CD14-positive monocyte (primary cell): ENCODE results near the gene MACROD2. TPM values are rescaled to one million over a fixed set of nuclear protein-coding genes. Genes with fewer than 3 reads are reported as not detected.

Experiments
- DNase-seq, 3 donors: peaks; one replicate each; pipeline ENCODE4 v3.0.0-alpha.2; 2011 to 2022
- H2AFZ ChIP-seq: 2 replicates; pipeline ENCODE4 v1.6.0; 2012; ENCODE audit warnings: mild to moderate bottlenecking, low read depth, low read length, inconsistent platforms; ENCODE audit not compliant: insufficient read depth, poor library complexity, severe bottlenecking
- H3K27ac ChIP-seq, 2 donors: 1 replicate in 1 of 2; 2 replicates in 1 of 2; pipeline ENCODE4 v1.5.1; 2012 to 2013; ENCODE audit warnings: low read length in 2 of 2, control low read depth in 1 of 2, inconsistent platforms in 1 of 2, low read depth in 1 of 2, mild to moderate bottlenecking in 1 of 2
- H3K27me3 ChIP-seq, 2 donors: one replicate each; pipeline versions ENCODE4 v1.6.0 to v1.6.1; 2011 to 2013; ENCODE audit warnings: low read length in 2 of 2; ENCODE audit not compliant: control insufficient read depth in 2 of 2, insufficient read depth in 2 of 2
- H3K36me3 ChIP-seq, 2 donors: replicated peaks in 1 of 2; 1 replicate in 1 of 2; 2 replicates in 1 of 2; pipeline versions ENCODE4 v1.5.1 to v1.6.1; 2012 to 2013; ENCODE audit warnings: low read length in 2 of 2, control low read depth in 1 of 2, inconsistent platforms in 1 of 2, mild to moderate bottlenecking in 1 of 2; ENCODE audit not compliant: insufficient read depth in 2 of 2, control insufficient read depth in 1 of 2
- H3K4me1 ChIP-seq, 2 donors: 1 replicate in 1 of 2; 2 replicates in 1 of 2; pipeline versions ENCODE4 v1.5.1 to v1.6.1; 2012 to 2013; ENCODE audit warnings: low read length in 2 of 2, control low read depth in 1 of 2, inconsistent platforms in 1 of 2, mild to moderate bottlenecking in 1 of 2, moderate library complexity in 1 of 2; ENCODE audit not compliant: insufficient read depth in 2 of 2, control insufficient read depth in 1 of 2
- H3K4me2 ChIP-seq: replicated peaks from 2 replicates; pipeline ENCODE3; 2012; ENCODE audit warnings: low read length, moderate library complexity, mild to moderate bottlenecking; ENCODE audit not compliant: poor library complexity, severe bottlenecking; ENCODE audit errors: extremely low read depth
- H3K4me3 ChIP-seq, 3 experiments: fragments of 200-600 bp in 1 of 3; sonication (generic) in 1 of 3; replicated peaks in 1 of 3; 1 replicate in 2 of 3; 2 replicates in 1 of 3; pipeline ENCODE4 v1.5.1; 2011 to 2013; ENCODE audit warnings: low read length in 3 of 3, mild to moderate bottlenecking in 3 of 3, control low read depth in 2 of 3, low read depth in 2 of 3, inconsistent platforms in 1 of 3, moderate library complexity in 1 of 3
- H3K79me2 ChIP-seq: 2 replicates; pipeline ENCODE4 v1.6.0; 2012; ENCODE audit warnings: mild to moderate bottlenecking, control low read depth, inconsistent platforms, low read length, moderate library complexity; ENCODE audit not compliant: insufficient read depth
- H3K9ac ChIP-seq: 2 replicates; pipeline ENCODE4 v1.6.0; 2017; ENCODE audit warnings: low read length, mild to moderate bottlenecking; ENCODE audit not compliant: insufficient read depth, poor library complexity, severe bottlenecking
- H3K9me3 ChIP-seq, 2 donors: replicated peaks in 1 of 2; 1 replicate in 1 of 2; 2 replicates in 1 of 2; pipeline versions ENCODE4 v1.5.1 to v1.6.1; 2012 to 2013; ENCODE audit warnings: low read length in 2 of 2, control low read depth in 1 of 2; ENCODE audit not compliant: control insufficient read depth in 1 of 2, insufficient read depth in 1 of 2
- H4K20me1 ChIP-seq: 2 replicates; pipeline ENCODE4 v1.6.0; 2012; ENCODE audit warnings: mild to moderate bottlenecking, low read length, control low read depth, moderate library complexity; ENCODE audit not compliant: insufficient read depth
- H3K27ac Mint-ChIP-seq, 7 donors: one replicate each; pipeline ENCODE4 v1.8.0; 2020; ENCODE audit warnings: mild to moderate bottlenecking in 7 of 7, mixed read lengths in 7 of 7, moderate library complexity in 6 of 7, inconsistent platforms in 2 of 7
- H3K27me3 Mint-ChIP-seq, 3 donors: one replicate each; pipeline ENCODE4 v1.8.0; 2021 to 2022; ENCODE audit warnings: low read depth in 3 of 3, mild to moderate bottlenecking in 3 of 3, mixed read lengths in 3 of 3, moderate library complexity in 3 of 3, inconsistent platforms in 1 of 3
- H3K36me3 Mint-ChIP-seq, 2 donors: one replicate each; pipeline ENCODE4 v1.8.0; 2020; ENCODE audit warnings: mixed read lengths in 2 of 2, inconsistent platforms in 1 of 2, mild to moderate bottlenecking in 1 of 2
- H3K4me1 Mint-ChIP-seq: one replicate; pipeline ENCODE4 v1.8.0; 2020; ENCODE audit warnings: mild to moderate bottlenecking, mixed read lengths
- H3K4me3 Mint-ChIP-seq, 2 donors: one replicate each; pipeline ENCODE4 v1.8.0; 2020; ENCODE audit warnings: mild to moderate bottlenecking in 2 of 2, mixed read lengths in 2 of 2, moderate library complexity in 1 of 2
- H3K9me3 Mint-ChIP-seq, 7 donors: one replicate each; pipeline ENCODE4 v1.8.0; 2020 to 2022; ENCODE audit warnings: mixed read lengths in 7 of 7, mild to moderate bottlenecking in 6 of 7, moderate library complexity in 6 of 7, inconsistent platforms in 2 of 7
- CTCF ChIP-seq: fragments of 200-600 bp; IDR thresholded peaks from one replicate; pipeline ENCODE4 v1.8.0; 2022; ENCODE audit warnings: antibody characterized with exemption, mild to moderate bottlenecking
- WGBS: methylation state at CpG from one replicate; pipeline ENCODE4 v1.1.5; 2013; ENCODE audit warnings: missing lambda C conversion rate; ENCODE audit not compliant: insufficient coverage; 5-methylcytosine and 5-hydroxymethylcytosine counted together
- intact Hi-C, 2 donors: fragments of 100-400 bp; cut with micrococcal nuclease; formaldehyde crosslinking; loops; one replicate each; pipeline versions ENCODE4 v1.15.0 to v1.15.1; 2023
- polyA plus RNA-seq, 3 donors: library from polyadenylated mRNA; depleted of rRNA in 1 of 3; unstranded in 2 of 3; stranded (reverse) in 1 of 3; fragments of 300-500 nt in 2 of 3; fragments of >200 nt in 1 of 3; fragmentation: Illumina TruSeq in 2 of 3; gene quantifications; 1 replicate in 2 of 3; 2 replicates in 1 of 3; pipeline ENCODE4 v1.2.3, GENCODE V29; 2012 to 2021

MACROD2 gene
- polyA plus RNA-seq, 3 donors: 0.23 TPM; not detected in 2

DNA sequence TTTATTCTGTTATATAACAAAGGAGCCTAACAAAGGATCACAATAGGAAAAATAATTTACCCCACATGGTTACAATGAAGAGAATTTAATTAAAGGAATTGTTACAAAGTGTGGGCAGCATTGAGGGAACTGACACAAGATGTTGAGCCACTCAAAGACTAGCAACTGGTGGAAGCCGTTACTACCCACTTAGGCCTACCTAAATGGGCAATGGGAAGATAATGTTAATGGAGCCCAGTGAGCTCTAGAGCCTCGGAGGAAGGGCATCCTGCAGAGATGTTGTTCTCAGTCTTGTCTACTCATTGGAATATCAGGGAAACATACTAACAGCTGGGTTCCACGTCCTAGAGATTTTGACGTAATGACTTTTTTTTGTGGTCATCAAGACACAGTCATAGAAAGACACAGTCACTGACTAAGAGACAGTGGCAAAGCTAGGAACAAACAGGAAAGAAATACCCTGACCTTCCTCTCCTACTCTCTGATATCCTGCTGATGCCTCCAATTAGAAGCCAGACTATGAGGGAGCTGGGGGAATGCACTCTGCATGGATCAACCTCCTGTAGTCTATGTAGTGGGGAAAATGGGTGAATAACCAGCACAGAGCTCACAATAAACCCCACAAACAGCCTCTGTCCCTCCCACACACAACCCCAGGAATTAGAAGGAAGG is 865.8 kb downstream of the MACROD2 start:
- TF ChIP-seq CTCF: no peak
- Histone ChIP-seq H3K9me3 (peaks cover 0 to 3% of the 10 kb centered on the region in 2 donors), H2AFZ (no peak overlapping the region), H3K4me3 (no peak overlapping the region), H3K4me2 (no peak overlapping the region), H3K4me1 (no peaks in the 10 kb centered on the region), H3K79me2 (no peaks in the 10 kb centered on the region), H3K27ac (no peak overlapping the region), H3K9ac (no peak overlapping the region), H3K36me3 (no peaks in the 10 kb centered on the region), H4K20me1 (no peaks in the 10 kb centered on the region), H3K27me3 (no peaks in the 10 kb centered on the region)
- H3K4me3 Mint-ChIP-seq: no peak overlapping the region
- H3K27ac Mint-ChIP-seq: no peak overlapping the region
- H3K9me3 Mint-ChIP-seq: peaks cover 0 to 3% (median 0%) of the 10 kb centered on the region in 7 donors
- intact Hi-C loops: no loop called here
- no peaks in the 10 kb centered on the region for H3K36me3 Mint-ChIP-seq
- no peak for DNase-seq
- H3K4me1 Mint-ChIP-seq: no peaks in the 10 kb centered on the region
- 91% methylated on average over 4 of the region's 4 CpGs for WGBS
- peaks cover 0 to 2% (median 0%) of the 10 kb centered on the region in 3 donors for H3K27me3 Mint-ChIP-seq

GRCh38 chr20:14865169-14865568 is 869.9 kb downstream of the MACROD2 start:
- Histone ChIP-seq H3K4me2 (no peak overlapping the region), H3K27me3 (no peaks in the 10 kb centered on the region), H3K36me3 (no peaks in the 10 kb centered on the region), H3K27ac (no peak overlapping the region), H2AFZ (no peak overlapping the region), H3K9ac (no peak overlapping the region), H3K79me2 (no peaks in the 10 kb centered on the region), H4K20me1 (no peaks in the 10 kb centered on the region), H3K4me3 (no peak overlapping the region), H3K4me1 (no peaks in the 10 kb centered on the region), H3K9me3 (no peaks in the 10 kb centered on the region)
- no peak for DNase-seq
- Mint-ChIP-seq H3K9me3 (peaks cover 0 to 6% (median 0%) of the 10 kb centered on the region in 7 donors), H3K36me3 (no peaks in the 10 kb centered on the region), H3K4me1 (no peaks in the 10 kb centered on the region), H3K4me3 (no peak overlapping the region), H3K27ac (no peak overlapping the region), H3K27me3 (peaks cover 0 to 2% (median 0%) of the 10 kb centered on the region in 3 donors)
- intact Hi-C loops: no loop called here
- TF ChIP-seq CTCF: no peak
- WGBS: 83% methylated on average over 1 of the region's 3 CpGs
